H54 (cell line): Measurements from ENCODE around the gene GDPGP1.
"Not testable (repeated sequence)": the region's sequence is repeated elsewhere in the genome, so short reads cannot be mapped to it uniquely, and the experiment has no call there.

Experiments used
- DNase-seq: peaks from one replicate; pipeline ENCODE4 v3.0.0; 2011; ENCODE audit warnings: low spot score, mixed read lengths; ENCODE audit not compliant: insufficient read length
- FAIRE-seq: peaks from 3 replicates; lab custom pipeline; 2011; peaks lifted over from hg19 to GRCh38; lab: Jason Lieb, UNC
- POLR2A ChIP-seq: IDR thresholded peaks from 2 replicates; pipeline ENCODE4 v1.6.1; 2011; ENCODE audit warnings: low read depth, mild to moderate bottlenecking, low read length

The GDPGP1 gene, protein sequence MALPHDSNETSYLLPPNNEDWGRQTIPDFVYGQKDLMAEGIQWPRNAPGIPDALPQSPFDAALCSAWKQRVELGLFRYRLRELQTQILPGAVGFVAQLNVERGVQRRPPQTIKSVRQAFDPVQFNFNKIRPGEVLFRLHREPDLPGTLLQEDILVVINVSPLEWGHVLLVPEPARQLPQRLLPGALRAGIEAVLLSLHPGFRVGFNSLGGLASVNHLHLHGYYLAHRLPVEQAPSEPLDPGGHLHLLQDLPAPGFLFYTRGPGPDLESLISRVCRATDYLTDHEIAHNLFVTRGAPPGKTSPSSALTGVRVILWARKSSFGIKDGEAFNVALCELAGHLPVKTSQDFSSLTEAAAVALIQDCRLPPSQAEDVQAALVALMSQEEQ

GRCh38 chr15:90234096-90234988, at the start of gene GDPGP1:
GDPGP1 (plus strand) TSS chr15:90234209; CDS start chr15:90240909, 6,700 bp downstream.
- TF ChIP-seq POLR2A = peak; percentile 73
- DNase-seq (no peak), FAIRE-seq (no peak)

DNA sequence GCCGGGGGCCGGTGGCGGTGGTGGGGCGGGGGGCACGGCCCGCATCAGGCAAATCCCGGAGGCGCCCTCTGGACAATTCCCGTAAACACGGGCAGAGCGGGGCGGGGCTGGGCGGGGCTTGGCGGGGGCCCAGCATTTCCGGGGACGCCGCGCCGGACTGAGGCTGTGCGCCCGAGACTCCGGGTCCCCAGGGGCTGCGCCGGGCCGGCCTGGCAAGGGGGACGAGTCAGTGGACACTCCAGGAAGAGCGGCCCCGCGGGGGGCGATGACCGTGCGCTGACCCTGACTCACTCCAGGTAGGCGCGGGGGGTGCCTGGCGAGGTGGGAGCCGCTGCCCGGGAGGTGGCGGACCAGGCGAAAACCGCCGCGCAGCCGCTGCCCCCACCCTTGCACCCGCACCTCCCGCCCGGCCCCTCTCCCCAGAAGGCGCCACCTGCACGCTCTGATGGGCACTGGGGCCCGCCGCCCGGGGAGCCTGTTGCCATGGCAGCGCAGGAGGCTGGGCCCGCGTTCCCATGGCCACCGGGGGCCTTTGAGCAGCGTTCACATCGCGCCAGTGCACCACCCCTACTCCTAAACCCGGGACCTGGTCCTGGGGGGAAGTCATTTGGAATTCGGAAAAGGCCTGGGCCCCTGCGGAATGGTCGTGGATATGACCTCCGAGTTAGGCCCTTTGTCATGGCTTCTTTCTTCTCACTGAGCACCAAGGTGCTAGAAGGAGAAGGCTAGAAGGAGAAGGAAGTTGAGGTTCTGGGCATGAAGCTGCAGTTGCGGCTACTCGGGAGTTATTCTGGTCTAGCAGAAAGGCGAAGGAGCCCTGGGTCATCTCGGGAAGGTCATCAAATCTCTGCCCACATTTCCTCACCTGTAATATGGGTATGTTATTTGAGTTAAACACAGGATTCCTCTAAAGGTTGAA, 49.0 kb upstream of the GDPGP1 start:
- peak; percentile 12; the same call in 1 of the 2 replicates for TF ChIP-seq POLR2A
- peak; percentile 57 for DNase-seq
- no peak for FAIRE-seq

GRCh38 chr15:90187257-90187868, 46.6 kb upstream of the GDPGP1 start:
- no peak for DNase-seq
- FAIRE-seq = no peak
- no peak for TF ChIP-seq POLR2A

DNA sequence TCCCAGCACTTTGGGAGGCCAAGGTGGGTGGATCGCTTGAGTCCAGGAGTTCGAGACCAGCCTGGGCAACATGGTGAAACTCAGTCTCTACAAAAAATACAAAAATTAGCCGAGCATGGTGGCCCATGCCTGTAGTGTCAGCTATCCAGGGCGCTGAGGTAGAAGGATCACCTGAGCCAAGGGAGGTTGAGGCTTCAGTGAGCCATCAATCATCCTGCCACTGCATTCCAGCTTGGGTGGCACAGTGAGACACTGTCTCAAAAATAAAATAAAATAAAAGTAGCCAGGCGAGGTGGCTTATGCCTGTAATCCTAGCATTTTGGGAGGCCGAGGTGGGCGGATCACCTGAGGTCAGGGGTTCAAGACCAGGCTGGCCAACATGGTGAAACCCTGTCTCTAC, 45.9 kb upstream of the GDPGP1 start:
- not testable (repeated sequence) for DNase-seq, FAIRE-seq

GRCh38 chr15:90188914-90189748, 44.9 kb upstream of the GDPGP1 start:
- no peak for FAIRE-seq

DNA sequence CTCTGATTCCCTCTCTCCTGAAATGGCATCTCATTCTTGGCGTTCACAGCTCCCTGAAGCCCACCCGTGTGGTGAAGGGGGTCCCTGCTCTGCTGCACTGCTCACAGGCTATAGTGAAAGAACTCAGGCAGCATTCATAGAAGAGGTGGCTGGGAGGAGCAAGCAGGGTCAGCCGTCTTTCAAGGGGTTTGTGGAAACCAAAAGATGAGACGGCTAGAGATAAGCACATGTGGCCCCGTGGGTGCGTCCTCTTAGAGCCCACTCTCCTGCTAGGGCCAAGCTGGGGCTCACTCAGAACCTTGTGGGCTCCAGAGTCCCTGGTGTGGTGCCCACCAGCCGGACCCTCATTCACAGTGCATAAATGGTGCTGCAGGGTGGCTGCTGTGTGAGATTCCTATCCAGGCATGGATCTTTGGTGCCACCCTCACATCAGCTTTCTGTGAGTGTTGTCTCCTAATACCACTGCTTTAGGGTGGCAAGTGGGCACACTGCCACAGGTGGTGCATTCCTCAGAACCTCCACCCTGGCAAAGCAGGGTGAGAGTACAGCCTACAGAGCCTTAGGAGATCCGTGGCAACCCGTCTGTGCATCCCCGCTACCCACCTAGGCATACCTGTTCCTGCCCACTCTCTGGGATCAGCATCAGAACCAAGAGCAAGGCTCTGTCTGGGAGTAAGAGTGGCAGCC, 44.1 kb upstream of the GDPGP1 start:
- no peak for TF ChIP-seq POLR2A
- FAIRE-seq (no peak), DNase-seq (no peak)

More at GRCh38 chr15:90188914-90189748, 44.9 kb upstream of the GDPGP1 start:
- DNase-seq = no peak
- no peak for TF ChIP-seq POLR2A

DNA sequence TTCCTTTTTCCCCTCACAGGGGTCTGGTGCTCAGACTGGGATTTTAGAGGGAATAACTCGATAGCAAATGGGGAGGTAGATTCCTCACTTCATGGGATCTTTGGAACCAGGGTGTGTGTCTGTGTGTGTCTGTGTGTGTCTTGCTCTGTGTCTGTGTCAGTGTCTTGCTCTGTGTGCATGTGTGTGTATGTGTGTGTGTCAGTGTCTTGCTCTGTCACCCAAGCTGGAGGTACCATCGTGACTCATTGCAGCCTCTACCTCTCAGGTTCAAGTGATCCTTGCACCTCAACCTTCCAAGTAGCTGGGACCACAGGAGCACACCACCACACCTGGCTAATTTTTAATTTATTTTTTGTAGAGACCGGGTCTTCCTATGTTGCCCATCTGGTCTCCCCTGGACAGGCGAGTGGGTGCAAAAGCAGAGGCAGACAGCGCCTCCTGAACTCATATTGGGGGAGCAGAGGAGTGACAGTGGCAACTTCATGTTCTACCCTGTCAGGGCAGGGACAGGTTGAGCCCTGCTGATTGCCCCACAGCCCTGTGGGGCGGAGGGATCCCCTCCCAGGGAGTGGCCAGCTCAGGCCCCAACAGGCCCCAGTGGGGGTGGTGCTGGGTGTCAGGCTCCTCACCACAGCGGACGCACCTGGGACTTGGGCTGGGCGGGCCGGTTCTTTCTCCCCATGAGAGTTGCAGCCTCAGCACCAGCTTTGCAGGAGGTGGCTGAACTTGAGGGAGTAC, 43.2 kb upstream of the GDPGP1 start:
- no peak for TF ChIP-seq POLR2A
- DNase-seq = no peak
- FAIRE-seq = no peak

DNA sequence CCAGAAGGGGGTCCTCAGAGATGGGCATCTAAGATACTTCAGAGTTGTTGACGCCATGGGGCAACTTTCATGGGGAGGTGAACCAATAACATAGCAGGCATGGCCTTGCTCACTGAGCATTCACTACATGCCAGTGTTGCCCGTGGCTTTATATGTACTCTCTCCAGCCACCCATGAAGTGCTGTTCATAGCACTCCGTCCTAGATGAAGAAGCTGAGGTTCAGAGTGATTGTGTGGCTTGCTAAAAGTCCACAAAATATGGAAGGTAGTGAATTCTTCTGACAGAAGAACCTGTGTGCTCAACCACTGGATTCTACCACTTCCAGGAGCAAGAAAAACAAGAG, 42.7 kb upstream of the GDPGP1 start:
- DNase-seq (no peak), FAIRE-seq (no peak)
- no peak for TF ChIP-seq POLR2A

DNA sequence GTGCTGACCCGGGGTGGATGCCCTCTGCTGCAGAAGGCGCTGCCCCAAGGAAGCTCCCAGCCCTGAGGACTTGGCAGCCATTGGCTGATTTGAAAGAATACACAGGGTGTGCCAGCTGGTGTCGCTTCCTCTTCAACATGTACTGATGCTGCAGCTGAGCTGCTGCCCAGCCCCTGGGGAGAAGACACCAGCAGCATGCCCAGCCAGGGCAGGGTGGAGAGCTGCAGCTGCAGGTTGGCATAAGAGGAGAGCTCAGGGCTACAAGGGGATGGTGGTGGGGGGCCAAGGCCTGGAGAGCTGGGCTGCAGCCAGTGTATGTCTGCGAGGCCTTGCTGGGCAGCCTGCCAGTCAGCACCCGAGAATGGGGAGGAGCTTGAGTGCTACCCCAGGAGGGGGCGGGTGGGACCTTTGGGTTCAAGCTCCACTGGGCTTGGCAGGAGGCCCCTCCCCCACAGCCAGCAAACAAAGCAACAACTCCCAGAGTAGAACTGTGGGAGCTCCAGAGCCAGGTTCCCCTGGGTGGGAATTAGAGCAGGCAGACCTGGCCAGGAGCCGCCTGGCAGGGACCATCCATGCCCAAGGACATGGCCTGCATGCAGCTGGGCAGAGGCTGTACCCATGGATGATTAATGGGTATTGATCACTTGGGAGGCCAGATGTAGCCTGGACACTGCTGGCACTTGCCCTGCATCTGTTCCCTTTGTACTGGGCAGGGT, 42.1 kb upstream of the GDPGP1 start:
- no peak for DNase-seq
- FAIRE-seq = no peak
- TF ChIP-seq POLR2A = no peak

- no peak for TF ChIP-seq POLR2A
- DNase-seq = no peak
- no peak for FAIRE-seq
Observed at GRCh38 chr15:90192961-90193786, 40.8 kb upstream of the GDPGP1 start.
